Frontal cortex (tissue), 4 donors: ENCODE measurements around the gene ZNF497. TPM values are rescaled to one million over a fixed set of nuclear protein-coding genes. Genes with fewer than 3 reads are reported as not detected.
"Not testable (repeated sequence)": the region's sequence is repeated elsewhere in the genome, so short reads cannot be mapped to it uniquely, and the experiment has no call there.

ENCODE experiments used
- DNase-seq, 2 donors: peaks; one replicate each; pipeline ENCODE4 v3.0.0; 2012; ENCODE audit warnings: low spot score in 2 of 2
- FAIRE-seq: peaks from 2 replicates; lab custom pipeline; 2012; peaks lifted over from hg19 to GRCh38; lab: Jason Lieb, UNC
- total RNA-seq: library from RNA; depleted of rRNA; stranded (reverse); fragments of >200 nt; gene quantifications from one replicate; pipeline ENCODE4 v1.2.3, GENCODE V29; 2014
- donor health status: control.
- donor health status: control.
- donor health status: control.

The ZNF497 gene
- total RNA-seq, result 6.1 TPM

GRCh38 chr19:58362272-58362994 is at the start of gene ZNF497:
TSS of gene ZNF497 (minus strand) at chr19:58362751. CDS start at chr19:58357635, 5,116 bp downstream.
- no peak for FAIRE-seq
- DNase-seq, result peak; percentile 100

DNA sequence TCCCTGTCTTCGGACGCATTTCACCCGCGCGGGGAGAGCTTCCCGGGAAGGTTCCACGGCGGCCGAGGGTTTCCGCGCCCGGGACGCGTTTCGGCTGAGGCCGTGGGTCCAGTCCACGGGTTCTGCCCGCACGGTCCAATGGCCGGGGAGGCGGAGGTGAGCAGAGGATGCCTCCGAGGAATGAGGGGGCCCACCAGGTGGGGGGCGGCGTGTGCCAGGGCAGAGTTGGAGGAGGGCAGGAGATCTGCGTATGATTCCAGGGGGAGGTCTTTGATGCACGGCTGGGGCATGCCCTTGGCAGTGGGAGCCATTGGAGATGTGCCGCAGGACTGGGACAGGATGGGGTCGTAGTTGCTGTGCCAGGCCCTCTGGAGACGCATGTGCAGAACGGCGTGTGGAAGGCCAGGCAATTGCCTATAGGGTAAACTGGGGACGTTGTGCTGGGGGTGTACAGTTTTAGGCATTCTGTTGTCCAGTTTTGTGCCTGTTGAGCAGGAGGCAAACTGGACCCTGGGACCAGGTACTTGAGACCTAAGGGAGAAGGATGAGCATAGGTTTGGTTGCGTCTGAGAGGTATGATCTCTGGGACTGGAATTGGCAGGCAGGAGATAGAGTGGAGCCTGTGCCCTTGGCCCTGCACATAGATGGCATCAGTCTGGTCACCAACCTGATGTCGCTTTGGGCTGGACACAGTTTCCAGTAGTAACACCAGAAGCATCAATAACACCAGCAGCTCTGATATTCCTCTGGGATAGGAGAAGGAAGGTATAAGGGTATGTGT is 46.6 kb upstream of the ZNF497 start:
- no peak for DNase-seq
- no peak for FAIRE-seq

- DNase-seq (peak; percentile 97 to 98), FAIRE-seq (no peak)
These were observed 45.8 kb upstream of the ZNF497 start, which contains the start of gene ZNF584 for GRCh38 chr19:58408152-58409009. TSS of gene ZNF584 (plus strand) at chr19:58408649. CDS start at chr19:58409148, 499 bp downstream.

- FAIRE-seq (no peak), DNase-seq (no peak)
These were observed 45.2 kb upstream of the ZNF497 start for GRCh38 chr19:58407658-58408151.

- FAIRE-seq, result no peak
- DNase-seq, result no peak
These were observed 44.5 kb upstream of the ZNF497 start for GRCh38 chr19:58406818-58407657.

GRCh38 chr19:58403920-58404478 is 41.4 kb upstream of the ZNF497 start:
- not testable (repeated sequence) for DNase-seq, FAIRE-seq

DNA sequence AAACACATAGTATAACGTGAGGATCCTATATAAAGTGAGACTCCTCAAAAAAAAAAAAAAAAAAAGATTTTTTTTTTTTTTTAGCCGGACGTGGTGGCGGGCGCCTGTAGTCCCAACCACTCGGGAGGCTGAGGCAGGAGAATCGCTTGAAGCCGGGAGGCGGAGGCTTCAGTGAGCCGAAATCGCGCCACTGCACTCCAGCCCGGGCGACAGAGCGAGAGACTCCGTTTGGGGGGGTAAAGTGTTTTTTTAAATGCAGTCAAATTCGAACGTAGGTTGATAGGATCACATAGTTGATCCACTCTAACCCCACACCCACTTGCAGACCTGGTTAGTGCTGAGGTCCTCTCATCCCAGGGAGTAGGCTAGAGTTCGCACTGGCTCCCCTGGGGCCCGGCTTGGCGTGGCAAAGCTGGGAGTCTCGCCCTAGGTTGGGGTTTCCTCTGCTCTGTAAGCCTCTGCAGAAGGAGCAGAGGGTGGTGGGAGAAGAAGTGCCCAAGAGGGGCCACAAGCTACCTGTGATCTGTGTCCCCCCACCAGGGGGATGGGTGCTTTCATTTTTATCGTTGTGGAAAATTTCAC is 39.4 kb upstream of the ZNF497 start:
- FAIRE-seq (no peak), DNase-seq (no peak)

DNA sequence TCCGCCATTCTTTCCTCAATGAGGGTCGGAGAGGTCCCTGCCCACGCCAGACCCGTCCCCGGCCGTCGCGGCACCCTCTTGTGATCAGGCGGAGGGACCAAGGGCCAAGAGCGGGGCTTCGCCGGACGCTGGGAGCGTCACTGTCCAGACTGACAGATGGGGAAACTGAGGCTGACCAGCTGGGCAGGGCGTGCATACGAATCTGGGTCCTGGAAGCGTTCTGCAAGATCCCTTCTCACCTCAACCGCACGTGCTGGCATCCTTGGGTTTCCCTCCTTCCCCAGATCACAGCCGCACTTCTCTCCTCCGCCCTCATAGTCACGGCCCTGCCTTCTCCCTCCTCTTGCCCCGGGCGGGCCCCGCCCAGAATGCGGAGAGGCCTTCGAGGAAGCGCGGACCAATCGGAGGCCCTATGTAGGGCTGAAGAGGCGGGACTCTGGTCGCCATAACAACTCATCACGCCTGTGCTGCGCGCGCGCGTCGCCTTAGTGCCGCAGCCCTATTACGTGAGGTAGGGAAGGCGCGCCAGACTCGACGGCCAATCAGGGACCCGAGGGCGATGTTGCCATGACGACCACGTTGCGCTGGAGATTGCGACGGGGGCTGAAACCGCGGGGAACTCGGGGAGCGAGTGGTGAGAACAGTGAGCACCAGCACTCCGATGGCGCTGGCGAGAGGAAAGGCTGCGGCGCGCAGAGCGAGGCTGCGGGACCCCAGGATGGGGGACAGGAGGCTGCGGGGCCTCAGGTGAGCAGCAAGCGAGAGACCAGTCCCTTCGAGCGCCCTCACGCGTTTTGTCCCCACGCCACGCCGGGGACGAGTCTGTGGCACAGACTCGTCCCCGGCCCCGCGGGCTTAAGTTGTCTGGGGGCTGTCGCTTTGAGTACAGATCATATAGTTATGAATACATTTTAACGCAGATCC is 38.6 kb upstream of the ZNF497 start:
- FAIRE-seq (peak; percentile 96), DNase-seq (peak; percentile 99 to 100)

GRCh38 chr19:58400316-58400915 is 37.9 kb upstream of the ZNF497 start:
- peak in 1 of 2 donors; percentile 53 for DNase-seq
- no peak for FAIRE-seq

GRCh38 chr19:58399903-58400302 is 37.4 kb upstream of the ZNF497 start:
- DNase-seq, result no peak
- no peak for FAIRE-seq

DNA sequence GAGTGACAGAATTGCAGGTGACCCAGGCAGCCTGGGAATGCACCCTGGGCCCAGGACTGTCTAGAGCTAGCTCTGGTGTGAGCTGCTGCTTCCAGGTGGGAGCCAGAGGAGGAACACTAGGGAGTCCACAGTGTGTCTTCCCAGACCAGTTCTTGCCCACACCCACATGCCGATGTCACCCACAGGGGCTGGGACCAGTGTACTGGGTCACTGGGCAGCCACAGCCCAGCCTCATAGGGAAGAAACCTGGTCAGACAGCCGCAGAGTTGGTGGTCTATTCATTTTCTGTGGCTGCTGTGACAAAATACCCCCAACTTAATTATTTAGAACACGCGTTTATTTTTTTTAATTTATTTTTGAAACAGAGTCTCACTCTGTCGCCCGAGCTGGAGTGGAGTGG is 36.0 kb upstream of the ZNF497 start:
- FAIRE-seq (no peak), DNase-seq (no peak)

DNA sequence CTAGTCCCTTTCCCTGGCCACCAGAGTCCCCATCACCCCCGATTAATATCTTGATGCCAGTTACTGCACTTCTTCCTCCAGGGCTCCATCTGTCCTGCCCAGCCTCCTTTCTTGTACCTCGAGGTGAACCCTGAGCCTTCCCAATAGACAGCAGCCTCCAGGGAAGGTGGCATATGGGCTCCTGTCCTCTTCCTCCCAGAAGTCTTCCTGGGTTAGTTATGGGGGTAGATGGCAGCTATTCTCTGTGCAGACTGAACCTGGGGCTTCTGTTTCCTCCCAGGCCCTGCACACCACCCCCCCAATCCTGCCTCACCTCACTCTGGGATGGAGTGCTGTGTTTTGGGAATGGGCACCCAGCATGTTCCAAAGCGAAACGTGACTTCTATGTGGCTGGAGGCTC is 35.5 kb upstream of the ZNF497 start:
- no peak for FAIRE-seq
- no peak for DNase-seq

GRCh38 chr19:58397533-58398037 is 35.0 kb upstream of the ZNF497 start:
- FAIRE-seq (no peak), DNase-seq (no peak)

- no peak for FAIRE-seq
- no peak for DNase-seq
These were observed 34.4 kb upstream of the ZNF497 start for GRCh38 chr19:58396691-58397532.

- FAIRE-seq, result no peak
- DNase-seq, result no peak
These were observed 33.6 kb upstream of the ZNF497 start for GRCh38 chr19:58395979-58396627.
